ENCODE measurements around the gene AP5S1.

- TF ChIP-seq CTCF (conservative IDR thresholded peaks at IDR 0.05 in 1 of 2, IDR thresholded peaks at IDR 0.05 in 1 of 2; ENCODE audit: extremely low read depth in 1 of 2, insufficient read depth in 1 of 2, low read depth in 1 of 2, low read length in 2 of 2) (no peak), EZH2 (IDR thresholded peaks at IDR 0.05; ENCODE audit: borderline replicate concordance, low read length) (no peak)
Observed at GRCh38 chr20:3874194-3874844, 54.0 kb downstream of the AP5S1 start.
